ENCODE results near the gene PRDM4.

Gene PRDM4

DNA sequence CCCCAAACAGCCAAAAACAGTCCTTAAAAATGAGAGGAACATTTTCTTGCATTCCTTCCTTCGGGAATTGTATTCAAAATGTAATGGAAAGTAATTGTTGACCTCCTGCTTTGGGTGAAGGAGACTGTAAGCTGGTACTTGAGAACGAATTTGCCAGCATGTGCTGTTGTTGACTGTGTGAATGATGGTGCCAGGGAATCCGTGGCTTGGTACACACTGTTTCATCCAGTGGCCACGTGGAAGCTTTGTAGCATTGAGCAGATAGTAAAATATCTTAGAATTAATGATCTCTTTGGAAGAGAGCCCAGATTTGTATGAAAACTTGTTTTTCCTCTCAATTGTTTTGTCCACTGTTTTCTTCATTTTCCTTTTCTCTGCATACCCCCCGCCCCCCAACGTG is 15.2 kb upstream of the PRDM4 start:
- TF ChIP-seq, protein P1, sequence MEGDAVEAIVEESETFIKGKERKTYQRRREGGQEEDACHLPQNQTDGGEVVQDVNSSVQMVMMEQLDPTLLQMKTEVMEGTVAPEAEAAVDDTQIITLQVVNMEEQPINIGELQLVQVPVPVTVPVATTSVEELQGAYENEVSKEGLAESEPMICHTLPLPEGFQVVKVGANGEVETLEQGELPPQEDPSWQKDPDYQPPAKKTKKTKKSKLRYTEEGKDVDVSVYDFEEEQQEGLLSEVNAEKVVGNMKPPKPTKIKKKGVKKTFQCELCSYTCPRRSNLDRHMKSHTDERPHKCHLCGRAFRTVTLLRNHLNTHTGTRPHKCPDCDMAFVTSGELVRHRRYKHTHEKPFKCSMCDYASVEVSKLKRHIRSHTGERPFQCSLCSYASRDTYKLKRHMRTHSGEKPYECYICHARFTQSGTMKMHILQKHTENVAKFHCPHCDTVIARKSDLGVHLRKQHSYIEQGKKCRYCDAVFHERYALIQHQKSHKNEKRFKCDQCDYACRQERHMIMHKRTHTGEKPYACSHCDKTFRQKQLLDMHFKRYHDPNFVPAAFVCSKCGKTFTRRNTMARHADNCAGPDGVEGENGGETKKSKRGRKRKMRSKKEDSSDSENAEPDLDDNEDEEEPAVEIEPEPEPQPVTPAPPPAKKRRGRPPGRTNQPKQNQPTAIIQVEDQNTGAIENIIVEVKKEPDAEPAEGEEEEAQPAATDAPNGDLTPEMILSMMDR (IDR thresholded peaks at IDR 0.05; ENCODE audit: low read depth, low read length, missing control alignments): no peak
- no peak for DNase-seq
- no peak overlapping the region for H3K27ac ChIP-seq
- H3K36me3 ChIP-seq (replicated peaks): no peaks in the 10 kb centered on the region
- in situ Hi-C loops (cut with HindIII; ENCODE audit: low pct_ligation_motif_present, low sequenced_read_pairs): no loop called here
- H3K27me3 ChIP-seq (replicated peaks): peaks cover 34% of the 10 kb centered on the region
- no peak overlapping the region for H3K4me3 ChIP-seq (ENCODE audit: low read depth, low read length)

DNA sequence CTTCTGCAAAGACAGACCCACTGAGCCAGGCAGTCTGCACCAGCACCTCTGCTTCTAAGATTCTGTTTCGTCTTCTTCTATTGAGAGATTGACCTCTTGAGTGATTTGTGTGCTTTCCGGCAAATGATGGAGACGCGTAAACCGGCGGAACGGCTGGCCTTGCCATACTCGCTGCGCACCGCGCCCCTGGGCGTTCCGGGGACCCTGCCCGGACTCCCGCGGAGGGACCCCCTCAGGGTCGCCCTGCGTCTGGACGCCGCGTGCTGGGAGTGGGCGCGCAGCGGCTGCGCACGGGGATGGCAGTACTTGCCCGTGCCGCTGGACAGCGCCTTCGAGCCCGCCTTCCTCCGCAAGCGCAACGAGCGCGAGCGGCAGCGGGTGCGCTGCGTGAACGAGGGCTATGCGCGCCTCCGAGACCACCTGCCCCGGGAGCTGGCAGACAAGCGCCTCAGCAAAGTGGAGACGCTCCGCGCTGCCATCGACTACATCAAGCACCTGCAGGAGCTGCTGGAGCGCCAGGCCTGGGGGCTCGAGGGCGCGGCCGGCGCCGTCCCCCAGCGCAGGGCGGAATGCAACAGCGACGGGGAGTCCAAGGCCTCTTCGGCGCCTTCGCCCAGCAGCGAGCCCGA is 14.3 kb upstream of the PRDM4 start:
- TF ChIP-seq, protein P1 (IDR thresholded peaks at IDR 0.05; ENCODE audit: low read depth, low read length, missing control alignments): no peak
- no peak for DNase-seq
- H3K4me3 ChIP-seq (ENCODE audit: low read depth, low read length): no peak overlapping the region
- no peaks in the 10 kb centered on the region for H3K36me3 ChIP-seq (replicated peaks)
- H3K27me3 ChIP-seq (replicated peaks): peaks cover 34% of the 10 kb centered on the region
- no peak overlapping the region for H3K27ac ChIP-seq
- in situ Hi-C loops (cut with HindIII; ENCODE audit: low pct_ligation_motif_present, low sequenced_read_pairs): no loop called here

DNA sequence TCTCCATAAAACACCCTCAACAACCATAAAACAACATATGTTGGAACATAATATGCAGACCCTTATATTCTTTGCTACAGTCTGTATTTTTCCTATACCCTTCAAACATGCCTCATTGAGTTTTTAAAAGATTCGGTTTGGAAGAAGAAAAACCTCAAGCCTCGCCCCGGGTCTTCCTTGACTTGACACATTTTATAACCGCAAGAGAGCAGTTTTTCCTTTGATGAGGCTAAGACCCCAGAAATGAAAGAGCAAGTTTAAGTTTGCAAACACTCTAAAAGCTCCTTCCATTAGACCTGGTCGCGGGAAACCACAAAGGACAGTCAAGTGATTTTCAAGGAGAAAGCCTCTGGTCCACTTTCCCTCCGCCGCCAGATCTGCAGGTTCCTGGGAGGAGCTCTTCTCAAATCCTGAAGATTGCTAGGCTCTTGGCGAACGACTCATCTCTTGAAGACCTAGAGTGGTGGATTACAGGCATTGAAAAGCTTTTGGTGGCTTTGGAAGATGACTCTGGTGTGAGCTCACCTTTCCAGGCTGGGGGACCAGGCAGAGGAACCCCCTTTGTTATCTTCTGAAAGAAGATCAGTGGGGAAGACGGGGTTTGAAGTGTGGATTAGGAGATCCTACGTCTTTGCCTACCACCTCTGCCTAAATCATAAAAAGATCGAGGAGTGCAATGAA is 13.6 kb upstream of the PRDM4 start, which contains the start of gene ASCL4:
Gene ASCL4, plus strand, starts transcription at position 356 of the 681 bp plus-strand sequence. CDS start 515 bp downstream, outside the sequence.
- no peak within 1 kb of the TSS for H3K4me3 ChIP-seq (ENCODE audit: low read depth, low read length)
- no peak for DNase-seq
- peaks cover 34% of the 10 kb centered on the region for H3K27me3 ChIP-seq (replicated peaks)
- no peak within 1 kb of the TSS for H3K27ac ChIP-seq
- in situ Hi-C loops (cut with HindIII; ENCODE audit: low pct_ligation_motif_present, low sequenced_read_pairs): no loop called here
- TF ChIP-seq, protein P1 (IDR thresholded peaks at IDR 0.05; ENCODE audit: low read depth, low read length, missing control alignments): no peak
- no peaks in the 10 kb centered on the region for H3K36me3 ChIP-seq (replicated peaks)

DNA sequence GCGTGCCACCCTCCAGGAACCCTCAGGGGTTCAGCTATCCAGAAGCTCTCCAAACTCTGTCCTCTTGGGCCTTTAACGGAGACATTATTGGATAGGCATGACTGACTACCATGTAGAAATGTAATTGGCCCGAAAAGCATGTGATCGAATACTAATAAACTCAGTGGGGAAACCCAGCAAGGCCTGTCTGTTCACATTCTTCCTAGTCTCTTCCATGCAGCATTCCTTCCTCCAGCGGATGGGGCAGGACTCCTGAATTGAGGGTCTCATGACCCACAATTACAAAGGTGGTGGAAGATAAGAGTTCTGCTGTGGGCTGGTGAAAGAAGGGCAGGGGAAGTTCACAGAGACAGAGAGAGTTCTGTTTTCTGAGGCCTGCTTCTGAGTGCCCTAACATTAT is 6.5 kb upstream of the PRDM4 start:
- TF ChIP-seq, protein P1 (IDR thresholded peaks at IDR 0.05; ENCODE audit: low read depth, low read length, missing control alignments): no peak
- no peaks in the 10 kb centered on the region for H3K27me3 ChIP-seq (replicated peaks)
- no peak overlapping the region for H3K4me3 ChIP-seq (ENCODE audit: low read depth, low read length)
- in situ Hi-C loops (cut with HindIII; ENCODE audit: low pct_ligation_motif_present, low sequenced_read_pairs): no loop called here
- no peak for DNase-seq
- H3K27ac ChIP-seq: no peak overlapping the region
- no peaks in the 10 kb centered on the region for H3K36me3 ChIP-seq (replicated peaks)

DNA sequence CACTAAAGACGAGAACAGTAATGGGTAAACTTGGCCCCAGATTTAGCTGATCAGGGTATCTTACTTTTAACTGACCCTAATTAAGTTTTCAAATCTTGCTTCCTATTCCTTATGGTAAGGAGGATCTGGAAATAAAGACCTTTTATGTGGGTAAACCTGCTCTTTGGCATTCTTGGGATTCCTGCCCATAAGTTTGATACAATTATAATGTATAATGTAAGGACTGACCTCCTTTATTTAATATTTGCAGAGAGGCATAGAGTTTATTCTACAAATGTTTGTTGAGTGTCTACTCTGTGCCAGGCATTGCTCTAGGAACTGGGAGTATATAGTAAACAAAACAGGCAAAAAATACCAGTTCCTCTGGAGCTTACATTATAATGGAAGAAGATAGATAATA is 4.4 kb upstream of the PRDM4 start:
- H3K4me3 ChIP-seq (ENCODE audit: low read depth, low read length): no peak overlapping the region
- TF ChIP-seq, protein P1 (IDR thresholded peaks at IDR 0.05; ENCODE audit: low read depth, low read length, missing control alignments): no peak
- no peak for DNase-seq
- H3K36me3 ChIP-seq (replicated peaks): no peaks in the 10 kb centered on the region
- H3K27ac ChIP-seq: no peak overlapping the region
- in situ Hi-C loops (cut with HindIII; ENCODE audit: low pct_ligation_motif_present, low sequenced_read_pairs): no loop called here
- H3K27me3 ChIP-seq (replicated peaks): no peaks in the 10 kb centered on the region
